H1 (cell line): ENCODE data around the gene FLNA. TPM values are rescaled to one million over a fixed set of nuclear protein-coding genes. Genes with fewer than 3 reads are reported as not detected.

Source experiments
- EZH2 ChIP-seq: fragments of 200-600 bp; sonication (generic); IDR thresholded peaks from 2 replicates; pipeline ENCODE4 v1.7.1; 2012; ENCODE audit warnings: low read depth, mild to moderate bottlenecking, moderate library complexity, low read length, inconsistent platforms; ENCODE audit not compliant: severe bottlenecking
- KDM1A ChIP-seq: fragments of 200-600, 300-600 bp; sonication (generic); IDR thresholded peaks from 2 replicates; pipeline ENCODE4 v1.7.1; 2016; ENCODE audit warnings: mild to moderate bottlenecking, low read length, borderline replicate concordance
- NRF1 ChIP-seq: IDR thresholded peaks from 2 replicates; pipeline ENCODE4 v1.6.1; 2011; ENCODE audit warnings: mild to moderate bottlenecking, low read depth, low read length, improper control_type of control experiment
- POLR2A ChIP-seq, 2 experiments: IDR thresholded peaks; 1 replicate in 1 of 2; 2 replicates in 1 of 2; pipeline ENCODE4 v1.6.1; 2011; ENCODE audit warnings: low read depth in 2 of 2, low read length in 2 of 2, mild to moderate bottlenecking in 2 of 2; ENCODE audit errors: control extremely low read depth in 1 of 2
- POU5F1 ChIP-seq: IDR thresholded peaks from 2 replicates; pipeline ENCODE4 v1.6.1; 2011; ENCODE audit warnings: low read depth, mild to moderate bottlenecking, low read length, moderate library complexity
- polyA plus RNA-seq, 7 experiments: library from polyadenylated mRNA; depleted of rRNA in 3 of 7; stranded (reverse) in 5 of 7; unstranded in 2 of 7; fragments of >200 nt in 5 of 7; fragments of 200-250 nt in 2 of 7; gene quantifications; 1 replicate in 5 of 7; 2 replicates in 1 of 7; 4 replicates in 1 of 7; pipeline versions ENCODE4 v1.2.1 to v1.2.3, GENCODE V29; 2011 to 2013; ENCODE audit warnings: missing spikeins in 2 of 7, mixed read lengths in 2 of 7
- total RNA-seq: library from RNA; stranded (reverse); fragmentation: NEBNext Ultra II Directional; extraction: Animal tissue kit (Norgen Biotek cat#: 25700); gene quantifications from 2 replicates; pipeline ENCODE4 v1.2.1, GENCODE V29; 2021

The FLNA gene
- total and polyA plus RNA-seq, 2 of the 8 experiments (the other 6 are each of a cell fraction or from before 2014, with no cell fraction given): 315 to 925 TPM

GRCh38 chrX:154401918-154402621 is 27.6 kb upstream of the FLNA start (continued):
- TF ChIP-seq EZH2 (no peak), POU5F1 (no peak), NRF1 (no peak), POLR2A (IDR thresholded peaks at IDR 0.05; ENCODE audit: control extremely low read depth in 1 of 2, low read depth in 2 of 2, low read length in 2 of 2) (peak in 1 of 2 experiments; percentile 52; a peak in 2 of 3 replicates), KDM1A (no peak)
